Measurements from ENCODE around the gene CDYL. TPM values are rescaled to one million over a fixed set of nuclear protein-coding genes. Genes with fewer than 3 reads are reported as not detected.

CDYL gene
- total RNA-seq, 1 donor from 2014 or later, result 31.9 TPM

GRCh38 chr6:4977468-4977867, 201.3 kb downstream of the CDYL start:
- DNase-seq (ENCODE audit: extremely low spot score in 2 of 2), result no peak
- intact Hi-C loops (cut with DNase I), result no loop called here

GRCh38 chr6:4979426-4979825, 203.2 kb downstream of the CDYL start:
- no peaks in the 10 kb centered on the region for H3K36me3 ChIP-seq
- peaks cover 4% of the 10 kb centered on the region for H3K9me3 ChIP-seq
- no peaks in the 10 kb centered on the region for H3K27me3 ChIP-seq
- no peak overlapping the region for H3K27ac ChIP-seq
- no peaks in the 10 kb centered on the region for H3K4me1 ChIP-seq
- DNase-seq (ENCODE audit: extremely low spot score in 2 of 2), result no peak
- intact Hi-C loops (cut with DNase I), result no loop called here
- H3K4me3 ChIP-seq, result no peak overlapping the region
- TF ChIP-seq POLR2A (IDR thresholded peaks at IDR 0.05) (no peak), CTCF (IDR thresholded peaks at IDR 0.05) (no peak), POLR2AphosphoS5 (IDR thresholded peaks at IDR 0.05; ENCODE audit: insufficient read depth in 1 of 2, low read depth in 1 of 2) (no peak)

More at GRCh38 chr6:4977468-4977867, 201.3 kb downstream of the CDYL start:
- Histone ChIP-seq H3K36me3 (no peaks in the 10 kb centered on the region), H3K27me3 (no peaks in the 10 kb centered on the region), H3K4me3 (no peak overlapping the region), H3K4me1 (no peaks in the 10 kb centered on the region), H3K9me3 (peaks cover 4% of the 10 kb centered on the region), H3K27ac (no peak overlapping the region)
- TF ChIP-seq CTCF (IDR thresholded peaks at IDR 0.05) (no peak), POLR2A (IDR thresholded peaks at IDR 0.05) (no peak), POLR2AphosphoS5 (IDR thresholded peaks at IDR 0.05; ENCODE audit: insufficient read depth in 1 of 2, low read depth in 1 of 2) (no peak)

- DNase-seq (ENCODE audit: extremely low spot score in 2 of 2), result no peak
- H3K36me3 ChIP-seq, result no peaks in the 10 kb centered on the region
- H3K4me3 ChIP-seq, result no peak overlapping the region
- H3K4me1 ChIP-seq, result no peaks in the 10 kb centered on the region
- intact Hi-C loops (cut with DNase I), result no loop called here
- H3K9me3 ChIP-seq, result peaks cover 4% of the 10 kb centered on the region
- TF ChIP-seq CTCF (IDR thresholded peaks at IDR 0.05) (no peak), POLR2A (IDR thresholded peaks at IDR 0.05) (no peak), POLR2AphosphoS5 (IDR thresholded peaks at IDR 0.05; ENCODE audit: insufficient read depth in 1 of 2, low read depth in 1 of 2) (no peak)
- H3K27ac ChIP-seq, result no peak overlapping the region
- no peaks in the 10 kb centered on the region for H3K27me3 ChIP-seq
Measured at GRCh38 chr6:4981761-4982160, 205.6 kb downstream of the CDYL start.

GRCh38 chr6:4983322-4983721, 207.1 kb downstream of the CDYL start:
- Histone ChIP-seq H3K27ac (no peak overlapping the region), H3K9me3 (peaks cover 4% of the 10 kb centered on the region), H3K4me1 (no peaks in the 10 kb centered on the region), H3K36me3 (no peaks in the 10 kb centered on the region), H3K27me3 (no peaks in the 10 kb centered on the region), H3K4me3 (no peak overlapping the region)
- TF ChIP-seq POLR2A (IDR thresholded peaks at IDR 0.05), result no peak
- no peak for TF ChIP-seq CTCF (IDR thresholded peaks at IDR 0.05)
- no peak for TF ChIP-seq POLR2AphosphoS5 (IDR thresholded peaks at IDR 0.05; ENCODE audit: insufficient read depth in 1 of 2, low read depth in 1 of 2)
- DNase-seq (ENCODE audit: extremely low spot score in 2 of 2), result no peak
- intact Hi-C loops (cut with DNase I), result no loop called here

GRCh38 chr6:4986999-4987398, 210.8 kb downstream of the CDYL start:
- Histone ChIP-seq H3K4me3 (no peak overlapping the region), H3K36me3 (no peaks in the 10 kb centered on the region), H3K27me3 (no peaks in the 10 kb centered on the region), H3K27ac (no peak overlapping the region), H3K9me3 (no peaks in the 10 kb centered on the region), H3K4me1 (no peaks in the 10 kb centered on the region)
- DNase-seq (ENCODE audit: extremely low spot score in 2 of 2), result no peak
- intact Hi-C loops (cut with DNase I), result no loop called here
- TF ChIP-seq POLR2AphosphoS5 (IDR thresholded peaks at IDR 0.05; ENCODE audit: insufficient read depth in 1 of 2, low read depth in 1 of 2) (no peak), POLR2A (IDR thresholded peaks at IDR 0.05) (no peak), CTCF (IDR thresholded peaks at IDR 0.05) (no peak)
